K562 (cell line): ENCODE results near the gene GHRL. TPM values are rescaled to one million over a fixed set of nuclear protein-coding genes. Genes with fewer than 3 reads are reported as not detected.

Experiments
- CTBP1 ChIP-seq: fragments of 450-650 bp; IDR thresholded peaks from 2 replicates; pipeline ENCODE4 v1.6.1; 2016; ENCODE audit warnings: borderline replicate concordance
- ETV5 ChIP-seq: sonication (generic); formaldehyde crosslinking; IDR thresholded peaks from 2 replicates; pipeline ENCODE4 v1.4.0; 2020; ENCODE audit warnings: low read depth, mild to moderate bottlenecking, missing genetic modification reagents
- NR2C1 ChIP-seq, 2 experiments: fragments of 450-650 bp; IDR thresholded peaks; 2 replicates each; pipeline ENCODE4 v1.6.1; 2017; ENCODE audit warnings: mild to moderate bottlenecking in 2 of 2, antibody characterized with exemption in 1 of 2, inconsistent platforms in 1 of 2, missing compliant biosample characterization in 1 of 2, missing genetic modification characterization in 1 of 2
- PML ChIP-seq: IDR thresholded peaks from 2 replicates; pipeline ENCODE4 v1.6.1; 2012; ENCODE audit warnings: low read length, inconsistent platforms
- PTTG1 ChIP-seq: fragments of 450-650 bp; IDR thresholded peaks from 2 replicates; pipeline ENCODE4 v1.6.1; 2016; ENCODE audit warnings: low read depth, mild to moderate bottlenecking, missing genetic modification characterization, missing compliant biosample characterization
- ZBTB17 ChIP-seq: fragments of 450-650 bp; formaldehyde crosslinking; IDR thresholded peaks from 2 replicates; pipeline ENCODE4 v1.4.0; 2020; ENCODE audit warnings: mild to moderate bottlenecking
- ZEB2 ChIP-seq: fragments of 450-650 bp; IDR thresholded peaks from 2 replicates; pipeline ENCODE4 v1.6.1; 2016
- ZNF143 ChIP-seq: sonication (generic); formaldehyde crosslinking; IDR thresholded peaks from 2 replicates; pipeline ENCODE4 v1.9.0; 2022; ENCODE audit warnings: mild to moderate bottlenecking, missing genetic modification reagents
- ZNF175 ChIP-seq: fragments of 200-800 bp; sonication (Bioruptor generic); IDR thresholded peaks from 2 replicates; pipeline ENCODE4 v1.6.1; 2016; ENCODE audit warnings: low read depth, mild to moderate bottlenecking, missing genetic modification characterization, missing compliant biosample characterization
- polyA plus RNA-seq, 8 experiments: library from polyadenylated mRNA; depleted of rRNA in 4 of 8; stranded (reverse) in 5 of 8; unstranded in 3 of 8; fragments of >200 nt; fragmentation: Nextera tagmentation in 2 of 8; fragmentation: Illumina TruSeq in 1 of 8; extraction: Ambion mirVana in 2 of 8; extraction: Trizol in 1 of 8; gene quantifications; 2 replicates each; pipeline versions ENCODE4 v1.2.1 to v1.2.3, GENCODE V29; 2011 to 2014; ENCODE audit warnings: inconsistent platforms in 1 of 8, missing spikeins in 1 of 8
- total RNA-seq, 7 experiments: library from RNA; depleted of rRNA in 6 of 7; stranded (reverse); fragments of >200 nt in 6 of 7; fragmentation: Illumina TruSeq in 2 of 7; extraction: Trizol in 2 of 7; gene quantifications; 2 replicates each; pipeline versions ENCODE4 v1.2.1 to v1.2.3, GENCODE V29; 2011 to 2021; ENCODE audit warnings: low replicate concordance in 1 of 7
- TF ChIP-seq, protein P1 (sequence below): sonication (generic); formaldehyde crosslinking; IDR thresholded peaks from 2 replicates; pipeline ENCODE4 v1.8.1; 2022; ENCODE audit warnings: missing genetic modification reagents
- TF ChIP-seq, protein P2 (sequence below), 2 experiments: fragments of 200-800 bp in 1 of 2; sonication (Bioruptor generic) in 1 of 2; sonication (generic) in 1 of 2; formaldehyde crosslinking in 1 of 2; IDR thresholded peaks in 1 of 2; conservative IDR thresholded peaks in 1 of 2; 2 replicates each; pipeline versions ENCODE4 v1.5.0 to v1.6.1; 2016 to 2020; ENCODE audit warnings: missing compliant biosample characterization in 1 of 2, missing genetic modification characterization in 1 of 2, missing genetic modification reagents in 1 of 2
- TF ChIP-seq, protein P3 (sequence below): fragments of 450-650 bp; IDR thresholded peaks from 2 replicates; pipeline ENCODE4 v1.6.1; 2016; ENCODE audit warnings: mild to moderate bottlenecking, moderate library complexity

GHRL gene
- total and polyA plus RNA-seq, 9 of the 15 experiments (the other 6 are each of a cell fraction or from before 2014, with no cell fraction given) = 0.08 to 0.29 (median 0.15) TPM; not detected in 5

DNA sequence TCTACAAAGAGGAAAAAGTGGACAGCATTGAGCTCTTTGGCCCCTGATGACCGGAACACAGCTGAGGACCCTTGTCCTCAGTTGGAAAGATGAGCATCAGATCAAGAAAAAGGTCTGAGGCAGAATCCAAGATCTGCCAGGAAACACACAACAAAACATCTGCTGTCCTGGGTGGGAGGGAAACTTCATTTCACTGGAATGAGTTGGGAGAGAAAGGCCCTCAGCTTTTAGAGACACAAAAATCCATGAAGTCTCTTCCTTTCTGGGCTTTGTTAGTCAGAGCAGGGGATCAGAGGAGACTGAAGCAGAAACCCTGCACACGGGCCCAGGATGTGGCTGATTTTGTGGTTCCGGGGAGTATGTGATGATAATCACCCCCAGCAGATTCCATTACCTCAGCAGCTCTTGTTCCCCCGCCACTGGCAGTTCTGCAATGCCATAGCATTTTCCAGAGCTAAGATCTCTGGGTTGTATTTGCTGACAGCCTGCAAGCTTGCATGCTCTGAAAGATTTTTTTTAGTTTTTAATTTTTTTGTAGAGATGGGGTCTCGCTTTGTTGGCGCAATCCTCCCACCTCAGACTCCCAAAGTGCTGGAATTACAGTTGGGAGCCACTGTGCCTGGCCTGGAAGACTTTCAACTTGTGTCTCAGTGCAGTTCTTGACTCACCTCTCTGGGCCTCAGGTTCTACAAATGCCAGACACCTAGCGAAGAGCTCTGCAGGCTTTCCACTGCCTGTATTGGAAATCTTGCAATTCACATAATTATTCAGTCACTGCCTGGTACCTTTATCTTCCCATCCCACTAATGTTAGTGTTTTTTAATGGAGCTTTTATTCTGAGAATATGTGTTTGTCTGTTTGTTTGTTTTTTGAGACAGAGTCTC lies 50.3 kb downstream of the GHRL start (continued):
- peak; percentile 35; the same call in 1 of the 2 replicates for TF ChIP-seq CTBP1
- TF ChIP-seq ZEB2 = no peak
- TF ChIP-seq, protein P1, sequence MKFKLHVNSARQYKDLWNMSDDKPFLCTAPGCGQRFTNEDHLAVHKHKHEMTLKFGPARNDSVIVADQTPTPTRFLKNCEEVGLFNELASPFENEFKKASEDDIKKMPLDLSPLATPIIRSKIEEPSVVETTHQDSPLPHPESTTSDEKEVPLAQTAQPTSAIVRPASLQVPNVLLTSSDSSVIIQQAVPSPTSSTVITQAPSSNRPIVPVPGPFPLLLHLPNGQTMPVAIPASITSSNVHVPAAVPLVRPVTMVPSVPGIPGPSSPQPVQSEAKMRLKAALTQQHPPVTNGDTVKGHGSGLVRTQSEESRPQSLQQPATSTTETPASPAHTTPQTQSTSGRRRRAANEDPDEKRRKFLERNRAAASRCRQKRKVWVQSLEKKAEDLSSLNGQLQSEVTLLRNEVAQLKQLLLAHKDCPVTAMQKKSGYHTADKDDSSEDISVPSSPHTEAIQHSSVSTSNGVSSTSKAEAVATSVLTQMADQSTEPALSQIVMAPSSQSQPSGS = no peak
- TF ChIP-seq, protein P2, sequence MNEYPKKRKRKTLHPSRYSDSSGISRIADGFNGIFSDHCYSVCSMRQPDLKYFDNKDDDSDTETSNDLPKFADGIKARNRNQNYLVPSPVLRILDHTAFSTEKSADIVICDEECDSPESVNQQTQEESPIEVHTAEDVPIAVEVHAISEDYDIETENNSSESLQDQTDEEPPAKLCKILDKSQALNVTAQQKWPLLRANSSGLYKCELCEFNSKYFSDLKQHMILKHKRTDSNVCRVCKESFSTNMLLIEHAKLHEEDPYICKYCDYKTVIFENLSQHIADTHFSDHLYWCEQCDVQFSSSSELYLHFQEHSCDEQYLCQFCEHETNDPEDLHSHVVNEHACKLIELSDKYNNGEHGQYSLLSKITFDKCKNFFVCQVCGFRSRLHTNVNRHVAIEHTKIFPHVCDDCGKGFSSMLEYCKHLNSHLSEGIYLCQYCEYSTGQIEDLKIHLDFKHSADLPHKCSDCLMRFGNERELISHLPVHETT (CRISPR knock-in tag; conservative IDR thresholded peaks at IDR 0.05 in 1 of 2, IDR thresholded peaks at IDR 0.05 in 1 of 2) = peak in 1 of 2 experiments; percentile 65; a peak in 1 of 4 replicates
- 0 out of 2 replicates have a peak, but pooled peaks have one; percentile 53 for TF ChIP-seq ZBTB17 (CRISPR knock-in tag)
- TF ChIP-seq PTTG1 = no peak
- peak; percentile 78 for TF ChIP-seq ETV5
- no peak for TF ChIP-seq PML
- TF ChIP-seq ZNF143 (CRISPR knock-in tag) = no peak; the same call in 1 of the 2 replicates
- TF ChIP-seq, protein P3, sequence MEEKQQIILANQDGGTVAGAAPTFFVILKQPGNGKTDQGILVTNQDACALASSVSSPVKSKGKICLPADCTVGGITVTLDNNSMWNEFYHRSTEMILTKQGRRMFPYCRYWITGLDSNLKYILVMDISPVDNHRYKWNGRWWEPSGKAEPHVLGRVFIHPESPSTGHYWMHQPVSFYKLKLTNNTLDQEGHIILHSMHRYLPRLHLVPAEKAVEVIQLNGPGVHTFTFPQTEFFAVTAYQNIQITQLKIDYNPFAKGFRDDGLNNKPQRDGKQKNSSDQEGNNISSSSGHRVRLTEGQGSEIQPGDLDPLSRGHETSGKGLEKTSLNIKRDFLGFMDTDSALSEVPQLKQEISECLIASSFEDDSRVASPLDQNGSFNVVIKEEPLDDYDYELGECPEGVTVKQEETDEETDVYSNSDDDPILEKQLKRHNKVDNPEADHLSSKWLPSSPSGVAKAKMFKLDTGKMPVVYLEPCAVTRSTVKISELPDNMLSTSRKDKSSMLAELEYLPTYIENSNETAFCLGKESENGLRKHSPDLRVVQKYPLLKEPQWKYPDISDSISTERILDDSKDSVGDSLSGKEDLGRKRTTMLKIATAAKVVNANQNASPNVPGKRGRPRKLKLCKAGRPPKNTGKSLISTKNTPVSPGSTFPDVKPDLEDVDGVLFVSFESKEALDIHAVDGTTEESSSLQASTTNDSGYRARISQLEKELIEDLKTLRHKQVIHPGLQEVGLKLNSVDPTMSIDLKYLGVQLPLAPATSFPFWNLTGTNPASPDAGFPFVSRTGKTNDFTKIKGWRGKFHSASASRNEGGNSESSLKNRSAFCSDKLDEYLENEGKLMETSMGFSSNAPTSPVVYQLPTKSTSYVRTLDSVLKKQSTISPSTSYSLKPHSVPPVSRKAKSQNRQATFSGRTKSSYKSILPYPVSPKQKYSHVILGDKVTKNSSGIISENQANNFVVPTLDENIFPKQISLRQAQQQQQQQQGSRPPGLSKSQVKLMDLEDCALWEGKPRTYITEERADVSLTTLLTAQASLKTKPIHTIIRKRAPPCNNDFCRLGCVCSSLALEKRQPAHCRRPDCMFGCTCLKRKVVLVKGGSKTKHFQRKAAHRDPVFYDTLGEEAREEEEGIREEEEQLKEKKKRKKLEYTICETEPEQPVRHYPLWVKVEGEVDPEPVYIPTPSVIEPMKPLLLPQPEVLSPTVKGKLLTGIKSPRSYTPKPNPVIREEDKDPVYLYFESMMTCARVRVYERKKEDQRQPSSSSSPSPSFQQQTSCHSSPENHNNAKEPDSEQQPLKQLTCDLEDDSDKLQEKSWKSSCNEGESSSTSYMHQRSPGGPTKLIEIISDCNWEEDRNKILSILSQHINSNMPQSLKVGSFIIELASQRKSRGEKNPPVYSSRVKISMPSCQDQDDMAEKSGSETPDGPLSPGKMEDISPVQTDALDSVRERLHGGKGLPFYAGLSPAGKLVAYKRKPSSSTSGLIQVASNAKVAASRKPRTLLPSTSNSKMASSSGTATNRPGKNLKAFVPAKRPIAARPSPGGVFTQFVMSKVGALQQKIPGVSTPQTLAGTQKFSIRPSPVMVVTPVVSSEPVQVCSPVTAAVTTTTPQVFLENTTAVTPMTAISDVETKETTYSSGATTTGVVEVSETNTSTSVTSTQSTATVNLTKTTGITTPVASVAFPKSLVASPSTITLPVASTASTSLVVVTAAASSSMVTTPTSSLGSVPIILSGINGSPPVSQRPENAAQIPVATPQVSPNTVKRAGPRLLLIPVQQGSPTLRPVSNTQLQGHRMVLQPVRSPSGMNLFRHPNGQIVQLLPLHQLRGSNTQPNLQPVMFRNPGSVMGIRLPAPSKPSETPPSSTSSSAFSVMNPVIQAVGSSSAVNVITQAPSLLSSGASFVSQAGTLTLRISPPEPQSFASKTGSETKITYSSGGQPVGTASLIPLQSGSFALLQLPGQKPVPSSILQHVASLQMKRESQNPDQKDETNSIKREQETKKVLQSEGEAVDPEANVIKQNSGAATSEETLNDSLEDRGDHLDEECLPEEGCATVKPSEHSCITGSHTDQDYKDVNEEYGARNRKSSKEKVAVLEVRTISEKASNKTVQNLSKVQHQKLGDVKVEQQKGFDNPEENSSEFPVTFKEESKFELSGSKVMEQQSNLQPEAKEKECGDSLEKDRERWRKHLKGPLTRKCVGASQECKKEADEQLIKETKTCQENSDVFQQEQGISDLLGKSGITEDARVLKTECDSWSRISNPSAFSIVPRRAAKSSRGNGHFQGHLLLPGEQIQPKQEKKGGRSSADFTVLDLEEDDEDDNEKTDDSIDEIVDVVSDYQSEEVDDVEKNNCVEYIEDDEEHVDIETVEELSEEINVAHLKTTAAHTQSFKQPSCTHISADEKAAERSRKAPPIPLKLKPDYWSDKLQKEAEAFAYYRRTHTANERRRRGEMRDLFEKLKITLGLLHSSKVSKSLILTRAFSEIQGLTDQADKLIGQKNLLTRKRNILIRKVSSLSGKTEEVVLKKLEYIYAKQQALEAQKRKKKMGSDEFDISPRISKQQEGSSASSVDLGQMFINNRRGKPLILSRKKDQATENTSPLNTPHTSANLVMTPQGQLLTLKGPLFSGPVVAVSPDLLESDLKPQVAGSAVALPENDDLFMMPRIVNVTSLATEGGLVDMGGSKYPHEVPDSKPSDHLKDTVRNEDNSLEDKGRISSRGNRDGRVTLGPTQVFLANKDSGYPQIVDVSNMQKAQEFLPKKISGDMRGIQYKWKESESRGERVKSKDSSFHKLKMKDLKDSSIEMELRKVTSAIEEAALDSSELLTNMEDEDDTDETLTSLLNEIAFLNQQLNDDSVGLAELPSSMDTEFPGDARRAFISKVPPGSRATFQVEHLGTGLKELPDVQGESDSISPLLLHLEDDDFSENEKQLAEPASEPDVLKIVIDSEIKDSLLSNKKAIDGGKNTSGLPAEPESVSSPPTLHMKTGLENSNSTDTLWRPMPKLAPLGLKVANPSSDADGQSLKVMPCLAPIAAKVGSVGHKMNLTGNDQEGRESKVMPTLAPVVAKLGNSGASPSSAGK = no peak
- no peak; the same call in 1 of the 2 replicates for TF ChIP-seq ZNF175
- TF ChIP-seq NR2C1 (IDR thresholded peaks at IDR 0.05) = no peak
- TF ChIP-seq NR2C1 (tag; IDR thresholded peaks at IDR 0.05) = peak; percentile 33; the same call in 1 of the 2 replicates
